GM19397 (cell line): Measurements from ENCODE around the gene TCAIM.

Experiments used
- ATAC-seq: cut with Tn5 transposase; IDR thresholded peaks from one replicate; pipeline ENCODE4 v1.9.1; 2021; ENCODE audit warnings: mild to moderate bottlenecking, moderate library complexity; ENCODE audit not compliant: unreplicated experiment

The TCAIM gene, protein sequence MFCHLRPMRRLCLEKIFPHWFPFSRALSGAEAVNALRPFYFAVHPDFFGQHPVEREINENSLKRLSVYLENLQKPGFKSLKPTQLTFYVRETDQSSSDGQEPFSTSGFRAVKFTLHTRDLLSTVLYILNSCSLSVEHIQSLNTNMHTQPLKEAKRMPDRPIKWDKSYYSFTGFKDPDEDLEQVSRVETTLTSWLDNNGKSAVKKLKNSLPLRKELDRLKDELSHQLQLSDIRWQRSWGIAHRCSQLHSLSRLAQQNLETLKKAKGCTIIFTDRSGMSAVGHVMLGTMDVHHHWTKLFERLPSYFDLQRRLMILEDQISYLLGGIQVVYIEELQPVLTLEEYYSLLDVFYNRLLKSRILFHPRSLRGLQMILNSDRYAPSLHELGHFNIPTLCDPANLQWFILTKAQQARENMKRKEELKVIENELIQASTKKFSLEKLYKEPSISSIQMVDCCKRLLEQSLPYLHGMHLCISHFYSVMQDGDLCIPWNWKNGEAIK

DNA sequence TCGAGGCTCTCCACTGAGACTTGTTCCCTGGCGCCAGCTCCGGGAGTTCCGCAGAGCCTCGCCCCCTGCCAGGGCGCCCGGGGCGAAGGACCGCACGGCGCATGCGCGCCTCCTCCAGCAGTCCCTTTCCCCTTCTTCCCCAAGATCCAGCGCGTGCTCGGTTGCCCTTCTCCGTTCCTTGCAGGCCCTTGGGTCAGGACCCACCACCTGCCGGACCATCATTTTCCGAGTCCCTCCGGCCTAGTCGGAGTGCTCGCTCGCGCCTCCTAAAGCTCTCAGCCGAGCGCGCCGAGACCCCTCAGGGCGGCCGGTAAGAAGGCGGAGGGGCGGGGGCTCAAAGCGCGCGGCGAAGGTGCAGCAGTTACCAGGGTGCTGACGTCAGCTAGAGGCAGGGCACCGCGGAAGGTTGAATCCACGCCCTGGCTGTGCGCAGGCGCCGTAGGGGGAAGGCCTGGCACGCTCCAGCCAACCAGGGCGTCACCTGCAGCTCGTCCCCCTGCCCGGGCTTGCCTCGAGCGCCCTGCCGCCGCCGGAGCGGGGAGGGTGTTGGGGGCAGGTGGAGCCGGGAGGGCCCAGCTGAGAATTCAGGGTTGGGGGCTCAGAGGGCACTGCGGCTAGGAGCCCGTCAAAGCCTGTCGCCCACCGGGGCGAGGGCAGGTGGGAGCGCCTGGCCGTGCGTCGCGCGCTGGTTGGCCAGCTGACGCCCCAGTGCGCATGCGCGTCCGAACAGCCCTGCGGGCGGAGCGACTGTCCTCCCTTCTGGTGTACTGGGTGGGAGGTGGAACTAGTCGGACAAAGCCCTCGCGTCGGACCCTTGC lies at the start of gene TCAIM:
TSS of gene TCAIM (plus strand) at position 757 of the 818 bp plus-strand sequence. CDS start 16,017 bp downstream, outside the sequence.
- ATAC-seq = peak; percentile 96

DNA sequence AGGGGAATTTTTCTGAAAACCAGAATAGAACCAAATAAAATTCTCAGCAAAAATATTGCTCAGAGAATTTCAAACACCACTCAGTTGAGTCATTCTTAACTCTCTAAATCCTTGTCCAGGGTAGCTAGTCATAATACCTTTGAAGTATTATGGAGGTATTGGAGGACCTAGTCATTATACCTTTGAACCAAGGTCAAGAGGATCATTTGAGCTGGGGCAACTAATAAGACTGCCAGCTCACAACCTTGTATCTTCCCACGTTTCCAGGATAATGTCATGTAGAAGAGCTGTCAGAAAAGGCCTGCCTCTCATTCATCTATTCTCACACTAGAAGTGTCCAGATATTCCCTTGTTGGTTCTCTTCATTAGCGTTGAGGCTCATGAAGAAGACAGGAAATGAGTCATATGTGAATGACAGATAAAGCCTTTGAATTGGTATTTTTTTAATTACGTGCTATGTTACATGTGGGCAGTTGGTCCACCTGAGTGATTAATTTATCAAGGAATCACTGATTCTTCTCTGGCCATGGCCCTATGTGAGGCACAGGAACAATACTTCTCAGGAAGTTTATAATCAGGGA lies 48.6 kb upstream of the TCAIM start:
- no peak for ATAC-seq

DNA sequence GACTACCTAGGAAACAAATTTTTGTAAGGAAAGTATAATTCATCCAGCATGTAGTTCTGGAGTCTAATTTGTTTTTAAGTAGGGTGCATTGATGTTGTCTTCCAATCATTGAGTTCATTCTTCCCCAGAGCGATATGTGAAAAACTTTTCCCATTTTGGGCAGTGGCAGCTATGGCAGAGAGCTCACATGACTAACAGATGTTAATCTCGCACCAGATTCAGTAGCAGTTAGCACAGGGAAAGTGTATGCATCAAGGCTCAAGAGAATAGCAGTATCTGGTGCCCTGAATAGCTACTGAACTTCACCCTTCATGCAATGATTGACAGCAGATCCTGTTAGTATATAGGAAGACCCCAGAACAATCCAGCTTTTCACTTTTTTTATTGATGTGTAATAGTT lies 46.3 kb upstream of the TCAIM start:
- no peak for ATAC-seq

DNA sequence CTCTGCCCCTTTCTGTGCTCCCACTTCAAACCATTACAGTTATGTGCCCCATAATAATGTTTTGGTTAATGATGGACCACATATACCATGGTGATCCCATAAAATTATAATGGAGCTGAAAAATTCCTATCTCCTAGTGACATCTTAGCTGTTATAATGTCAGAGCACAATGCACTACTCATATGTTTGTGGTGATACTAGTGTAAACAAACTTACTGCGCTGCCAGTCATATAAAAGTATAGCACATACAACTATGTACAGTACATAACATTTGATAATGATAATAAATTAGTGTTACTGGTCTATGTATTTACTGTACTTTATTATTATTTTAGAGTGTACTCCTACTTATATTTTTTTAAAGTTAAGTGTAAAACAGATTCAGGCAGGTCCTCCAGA lies 45.6 kb upstream of the TCAIM start:
- ATAC-seq = no peak

DNA sequence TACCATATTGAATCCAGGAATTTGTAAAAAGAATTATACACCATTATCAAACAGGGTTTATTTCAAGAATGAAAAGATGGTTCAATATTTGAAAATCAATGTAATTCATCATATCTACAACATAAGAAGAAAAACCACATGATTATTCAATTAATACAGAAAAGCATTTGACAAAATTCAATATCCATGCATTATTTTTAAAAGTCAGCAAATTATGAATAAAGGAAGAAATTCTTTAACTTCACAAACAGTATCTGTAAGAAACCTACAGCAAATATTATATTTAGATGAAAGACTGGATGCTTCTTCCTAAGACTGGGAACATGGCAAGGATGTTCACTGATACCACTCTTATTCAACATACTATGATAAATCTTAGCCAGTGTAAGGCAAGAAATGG lies 41.3 kb upstream of the TCAIM start:
- ATAC-seq = no peak

DNA sequence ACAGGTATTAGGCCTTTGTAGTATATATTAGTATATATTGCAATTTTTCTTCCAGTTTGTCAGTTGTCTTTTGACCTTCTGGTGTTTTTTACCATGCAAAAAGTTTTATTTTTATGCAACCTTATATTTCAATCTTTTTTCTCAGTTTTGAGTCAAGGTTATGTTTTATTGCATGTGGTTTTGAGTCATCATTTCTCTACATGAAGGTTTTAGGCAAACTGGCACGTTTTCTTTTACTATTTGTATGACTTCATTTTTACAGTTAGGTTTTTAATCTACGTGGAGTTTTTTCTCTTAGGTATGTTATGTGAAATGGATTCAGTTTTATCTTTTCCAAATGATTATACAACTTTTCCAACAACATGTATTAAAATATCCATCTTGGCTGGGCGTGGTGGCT lies 36.8 kb upstream of the TCAIM start:
- no peak for ATAC-seq

DNA sequence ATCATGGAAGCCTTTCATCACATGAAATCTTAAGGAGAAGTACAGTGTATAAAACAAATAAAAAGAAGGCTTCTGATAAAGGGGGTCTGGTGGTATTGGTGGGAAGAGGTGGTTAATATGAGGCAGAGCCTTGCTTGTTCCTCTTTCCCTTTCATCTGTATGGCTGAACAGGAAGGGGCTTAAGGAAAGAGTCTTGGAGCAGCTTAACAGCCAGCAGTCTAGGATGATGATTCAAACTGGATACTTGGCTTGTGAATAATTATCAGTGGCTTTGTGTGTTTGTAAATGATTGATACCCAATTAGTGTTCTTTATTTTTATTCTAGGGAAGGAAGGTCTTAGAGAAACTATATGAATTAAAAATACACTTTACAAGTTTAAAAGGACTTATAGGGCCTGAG lies 29.1 kb upstream of the TCAIM start:
- no peak for ATAC-seq

DNA sequence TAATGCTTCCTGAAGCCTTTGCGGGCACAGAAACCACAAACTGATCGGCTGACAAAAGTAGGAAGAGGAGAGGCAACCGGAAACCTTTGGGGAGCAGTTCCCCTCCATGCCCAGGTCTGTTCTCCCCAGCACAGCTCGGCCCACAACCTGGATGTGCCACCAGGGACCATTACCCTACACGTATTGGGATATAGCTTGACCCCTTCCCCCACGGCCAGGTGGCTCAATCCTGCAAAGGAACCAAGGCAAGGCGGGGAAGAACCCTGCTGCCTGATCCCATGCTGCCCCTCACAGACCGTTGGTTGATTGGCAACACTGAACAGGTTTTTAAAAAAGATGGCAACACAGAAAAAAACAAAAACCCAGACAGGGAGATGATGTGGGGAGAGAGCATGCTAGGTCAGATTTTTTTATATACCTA lies 19.7 kb upstream of the TCAIM start:
- no peak for ATAC-seq

DNA sequence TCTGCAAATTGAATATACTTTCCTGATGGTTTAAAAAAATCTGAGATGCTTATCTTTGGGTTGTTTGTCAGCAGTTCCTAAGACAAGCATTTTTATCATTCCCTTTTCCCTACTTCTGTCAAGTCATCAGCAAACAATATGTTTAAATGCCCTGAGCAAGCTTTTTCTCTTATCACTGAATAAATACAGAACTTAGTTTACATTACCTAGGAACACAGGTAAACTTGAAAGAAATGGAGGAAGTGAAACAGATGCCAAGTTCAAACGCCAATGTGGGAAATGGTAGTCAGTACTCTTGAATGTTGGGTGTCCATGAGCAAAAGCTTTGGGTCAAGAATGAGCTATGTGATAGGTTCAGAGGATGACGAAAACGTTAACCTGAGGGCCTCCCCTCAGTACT lies 17.2 kb upstream of the TCAIM start:
- ATAC-seq = no peak

DNA sequence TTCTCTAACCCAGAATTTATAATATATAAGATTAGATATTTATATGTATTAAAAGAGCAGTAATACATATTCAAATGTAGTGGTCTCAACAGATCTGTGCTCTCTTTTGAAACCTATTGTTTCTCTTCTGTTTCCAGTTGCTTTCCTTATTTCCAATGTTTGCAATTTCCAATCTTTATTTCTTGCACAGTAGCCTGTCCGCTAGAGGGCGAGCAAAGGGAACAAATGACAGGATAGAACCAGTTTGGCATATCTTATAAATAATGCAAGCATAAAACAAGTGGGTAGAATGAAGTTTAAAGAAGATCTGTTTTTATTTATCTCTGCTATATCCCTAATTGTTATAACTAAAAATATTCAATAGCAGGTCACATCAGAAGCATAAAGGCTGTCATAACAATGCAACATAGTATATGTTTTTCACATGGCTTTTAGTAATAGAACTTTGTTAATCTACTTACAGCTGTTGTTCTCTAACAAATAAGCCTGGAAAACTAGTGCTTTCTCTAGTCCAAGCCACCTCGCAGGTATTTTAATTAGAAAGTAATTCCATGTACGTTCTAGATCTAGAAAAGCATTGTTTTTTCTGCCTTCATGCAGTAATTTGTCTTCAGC lies 15.1 kb upstream of the TCAIM start:
- no peak for ATAC-seq

DNA sequence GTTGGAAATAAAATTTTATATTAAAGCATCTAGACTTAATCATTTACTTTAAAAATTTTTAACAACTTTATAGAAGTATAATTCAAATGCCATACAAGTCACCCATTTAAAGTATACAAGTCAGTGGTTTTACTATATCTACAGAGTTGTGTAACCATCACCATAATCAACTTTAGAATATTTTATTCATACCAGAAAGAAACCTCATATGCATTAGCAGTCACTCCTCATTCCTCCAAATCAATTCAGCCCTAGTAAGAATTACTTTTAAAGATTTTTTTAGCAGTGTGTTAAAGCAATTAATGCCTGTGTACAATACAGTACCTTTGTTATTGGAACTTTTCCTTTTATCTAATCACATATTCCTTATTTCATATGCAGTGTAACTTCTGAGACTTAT lies 14.0 kb upstream of the TCAIM start:
- ATAC-seq = no peak

DNA sequence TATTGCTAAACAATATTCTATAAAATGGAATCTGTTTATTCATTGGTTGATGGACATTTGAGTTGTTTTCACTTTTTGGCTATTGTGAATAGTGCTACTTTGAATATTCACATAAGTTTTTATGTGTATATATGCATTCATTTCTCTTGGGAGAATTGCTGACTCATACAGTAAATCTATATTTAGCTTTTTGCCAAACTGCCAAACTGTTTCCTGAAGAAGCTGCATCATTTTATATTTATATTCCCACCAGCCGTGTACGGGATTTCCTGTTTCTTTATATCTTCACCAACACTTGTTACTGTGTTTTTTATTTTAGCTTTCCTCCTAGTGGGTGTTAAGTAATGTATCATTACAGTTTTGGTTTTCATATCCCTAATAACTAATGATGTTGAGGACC lies 12.5 kb upstream of the TCAIM start:
- ATAC-seq = no peak

DNA sequence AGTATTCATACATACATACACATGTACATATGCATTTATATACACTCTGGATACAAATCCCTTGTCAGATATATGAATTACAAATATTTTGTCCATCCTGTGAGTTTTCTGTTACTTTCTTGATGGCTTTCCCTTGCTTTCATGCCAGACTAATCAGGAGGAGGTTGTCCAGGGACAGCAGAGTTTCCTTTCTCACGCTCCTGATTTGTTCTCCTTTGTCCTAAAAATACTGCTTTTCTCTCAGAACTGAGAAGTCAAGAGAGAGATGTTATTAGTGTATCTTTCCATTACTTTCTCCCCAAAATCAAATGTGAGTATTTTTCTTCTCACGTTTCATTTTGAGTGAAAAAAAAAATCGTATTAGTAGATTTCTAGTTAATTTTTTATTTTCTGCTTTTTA lies 12.1 kb upstream of the TCAIM start:
- no peak for ATAC-seq

DNA sequence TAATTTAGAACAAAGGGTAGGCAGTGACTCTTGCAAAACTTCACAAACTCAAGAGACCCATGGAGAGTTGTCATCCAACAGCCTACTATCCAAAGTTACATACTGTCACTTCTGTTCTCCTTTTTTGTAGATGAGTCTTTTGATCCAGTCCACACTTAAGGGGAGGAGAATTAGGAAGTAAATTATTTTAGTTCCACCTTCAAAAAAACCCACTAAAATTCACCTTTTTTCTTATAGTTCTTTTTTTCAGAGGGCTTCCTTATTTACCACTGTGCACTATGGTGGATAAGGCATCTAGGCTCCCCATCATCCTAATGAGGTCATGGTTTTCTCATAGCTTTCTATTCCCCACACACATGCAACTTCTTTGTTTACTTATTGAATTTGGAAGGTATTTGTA lies 8.6 kb upstream of the TCAIM start:
- no peak for ATAC-seq

DNA sequence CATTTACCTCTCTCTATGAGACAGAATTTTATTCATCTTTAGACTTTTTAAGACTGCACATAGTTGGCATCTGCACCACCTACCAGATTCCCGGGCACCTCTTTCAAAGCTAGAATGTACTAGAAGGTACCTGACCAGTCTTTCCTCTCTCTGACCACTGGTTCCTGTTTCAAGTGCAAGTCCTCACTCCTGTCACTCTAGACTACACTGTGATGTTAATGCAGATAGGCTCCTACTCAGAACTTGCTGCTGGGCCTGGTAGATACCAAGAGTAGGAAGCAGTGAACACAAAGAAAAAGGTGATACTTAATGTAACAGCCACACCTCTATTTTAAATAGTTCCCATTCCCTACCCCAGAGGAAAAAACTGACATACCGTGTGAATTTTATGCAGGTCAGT lies 8.1 kb upstream of the TCAIM start:
- no peak for ATAC-seq

DNA sequence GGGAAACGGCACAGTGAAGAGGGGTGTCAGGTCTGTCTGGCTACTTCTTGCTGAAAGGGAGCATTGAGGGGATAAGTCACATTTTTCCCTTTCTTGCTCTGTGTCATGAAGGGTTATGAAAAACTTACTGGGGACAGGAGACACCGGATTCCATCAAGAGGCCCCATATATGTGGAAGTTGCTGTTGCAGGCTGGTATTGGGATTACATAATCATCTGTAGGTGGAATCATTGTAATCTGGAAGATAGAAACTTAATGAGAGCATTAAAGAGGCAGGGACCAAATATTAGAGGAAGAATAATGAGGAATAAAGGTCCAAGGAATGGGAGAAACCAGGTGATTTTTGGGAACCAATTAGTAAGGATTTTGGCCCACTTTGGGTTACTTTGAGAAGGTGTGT lies 4.2 kb upstream of the TCAIM start:
- ATAC-seq = no peak

DNA sequence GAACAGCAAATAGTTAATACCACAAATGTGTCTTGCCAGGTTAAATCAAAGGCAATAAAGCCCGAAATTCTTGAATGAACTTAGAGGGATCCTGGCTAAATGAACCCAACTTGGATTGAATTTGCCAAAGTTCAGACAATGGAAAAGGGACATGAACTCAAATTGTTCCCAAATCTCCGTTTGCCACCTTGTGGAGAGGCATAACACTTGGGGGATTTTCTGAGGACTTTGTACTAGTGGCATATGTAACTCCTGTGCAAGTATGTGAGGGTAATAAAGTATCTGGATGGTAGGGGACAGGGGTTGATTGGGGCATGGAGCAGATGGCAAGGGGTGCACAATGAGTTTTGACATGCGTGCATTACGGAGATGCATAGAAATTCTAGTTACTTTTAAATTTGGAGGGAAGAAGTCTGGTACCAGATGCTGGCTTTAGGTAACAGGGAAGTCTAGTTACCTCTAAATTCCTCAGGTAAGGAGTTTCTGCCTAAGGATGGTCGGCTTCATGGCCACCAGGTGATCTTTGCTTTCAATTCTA lies 1.2 kb upstream of the TCAIM start:
- ATAC-seq = no peak

DNA sequence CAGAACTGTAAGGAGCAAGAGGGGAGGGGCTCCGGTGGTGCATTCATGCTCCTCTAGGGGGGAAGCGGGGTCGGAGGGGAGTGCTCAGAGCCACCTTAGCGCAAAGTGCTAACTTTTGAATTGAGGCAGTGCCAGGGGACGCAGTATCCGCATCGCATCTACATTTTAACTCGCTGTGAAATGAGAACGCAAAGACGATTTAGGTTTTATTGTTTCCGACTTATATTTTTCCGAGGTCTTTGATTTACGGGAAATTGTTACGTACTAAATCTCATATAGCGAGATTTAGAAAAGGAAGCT lies 212 bp downstream of the TCAIM start:
- no peak for ATAC-seq

DNA sequence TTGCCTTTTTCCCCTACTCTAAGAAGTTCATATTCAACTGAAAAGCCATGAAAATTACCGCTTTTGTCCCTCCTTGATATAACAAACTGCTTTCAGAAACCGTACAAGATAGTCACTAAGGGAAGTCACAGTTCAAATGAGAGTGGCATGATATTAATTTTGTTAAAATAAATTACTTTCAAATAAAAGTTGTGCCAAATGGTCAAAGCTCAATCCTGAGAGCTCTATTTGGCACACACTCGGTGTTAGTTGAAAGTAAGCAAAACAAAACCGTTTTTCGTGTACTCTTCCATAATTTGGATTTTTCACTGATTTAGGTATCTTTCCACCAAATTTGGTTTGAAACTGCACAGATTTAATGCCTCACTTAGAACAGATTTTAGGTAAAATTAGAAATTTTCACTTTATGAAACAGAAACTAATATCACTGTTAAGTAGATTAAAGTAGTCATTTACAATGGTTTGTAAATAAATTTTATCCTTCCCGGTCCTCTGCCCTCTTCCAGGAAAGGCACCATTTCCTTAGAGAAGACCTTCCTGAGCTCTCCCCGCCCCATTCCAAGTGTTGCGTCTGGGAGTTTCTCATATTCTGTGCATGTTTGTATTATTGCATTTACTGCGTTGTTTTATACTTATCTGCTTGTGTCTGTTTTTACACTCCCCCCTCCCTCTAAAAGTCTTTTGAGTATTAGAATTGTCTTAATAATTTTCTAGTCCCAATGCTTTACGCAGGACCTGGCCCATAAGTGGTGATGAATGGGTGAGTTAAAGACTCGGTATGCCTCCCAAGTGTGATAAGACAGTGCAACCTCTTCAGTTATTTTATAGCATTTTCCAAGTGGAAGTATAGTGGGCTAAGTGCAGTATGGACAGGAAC lies 853 bp downstream of the TCAIM start:
- no peak for ATAC-seq

DNA sequence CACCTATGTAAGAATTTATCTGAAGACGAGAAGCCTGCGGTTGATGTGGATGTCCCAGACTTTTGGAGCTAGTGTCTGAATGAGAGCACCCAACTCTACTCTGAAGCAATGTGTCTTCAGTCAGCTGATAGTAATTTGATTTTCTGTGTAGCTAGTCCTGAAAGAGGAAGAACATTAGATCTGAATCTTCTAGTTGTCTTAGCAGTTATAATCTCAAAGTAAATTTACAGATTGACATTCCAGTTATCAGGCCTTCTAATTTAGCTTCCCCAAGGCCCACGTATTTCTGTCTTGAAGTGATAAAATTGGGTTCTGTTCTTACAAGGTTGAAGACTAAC lies 1.5 kb downstream of the TCAIM start:
- no peak for ATAC-seq
